HG03571 (cell line): Measurements from ENCODE around the gene TAX1BP1.

Experiments
- ATAC-seq: cut with Tn5 transposase; IDR thresholded peaks from one replicate; pipeline ENCODE4 v1.9.1; 2021; ENCODE audit not compliant: unreplicated experiment

Gene TAX1BP1

GRCh38 chr7:27777662-27778061 lies 37.7 kb downstream of the TAX1BP1 start:
- ATAC-seq, result no peak

GRCh38 chr7:27779873-27780272 lies 39.9 kb downstream of the TAX1BP1 start:
- ATAC-seq, result no peak

- ATAC-seq, result no peak
Observed at GRCh38 chr7:27781188-27781587, 41.2 kb downstream of the TAX1BP1 start.

GRCh38 chr7:27782849-27783248 lies 42.9 kb downstream of the TAX1BP1 start:
- no peak for ATAC-seq

GRCh38 chr7:27784399-27785053 lies 44.6 kb downstream of the TAX1BP1 start:
- ATAC-seq, result no peak

GRCh38 chr7:27788437-27788836 lies 48.5 kb downstream of the TAX1BP1 start:
- ATAC-seq, result no peak

- ATAC-seq, result no peak
Observed at GRCh38 chr7:27793780-27794179, 53.8 kb downstream of the TAX1BP1 start.

GRCh38 chr7:27795977-27796376 lies 56.0 kb downstream of the TAX1BP1 start:
- ATAC-seq, result no peak

GRCh38 chr7:27799212-27799611 lies 59.2 kb downstream of the TAX1BP1 start:
- no peak for ATAC-seq

- ATAC-seq, result no peak
Observed at GRCh38 chr7:27802999-27803398, 63.0 kb downstream of the TAX1BP1 start.

GRCh38 chr7:27804139-27804538 lies 64.2 kb downstream of the TAX1BP1 start:
- ATAC-seq, result no peak

- no peak for ATAC-seq
Observed at GRCh38 chr7:27808626-27809025, 68.7 kb downstream of the TAX1BP1 start.

GRCh38 chr7:27810186-27810585 lies 70.2 kb downstream of the TAX1BP1 start:
- ATAC-seq, result no peak

- ATAC-seq, result no peak
Observed at GRCh38 chr7:27812706-27813105, 72.7 kb downstream of the TAX1BP1 start.

- no peak for ATAC-seq
Observed at GRCh38 chr7:27822245-27822644, 82.3 kb downstream of the TAX1BP1 start.

GRCh38 chr7:27825891-27826290 lies 85.9 kb downstream of the TAX1BP1 start:
- ATAC-seq, result no peak

GRCh38 chr7:27826357-27826756 lies 86.4 kb downstream of the TAX1BP1 start:
- ATAC-seq, result no peak

- ATAC-seq, result no peak
Observed at GRCh38 chr7:27834179-27834921, 94.4 kb downstream of the TAX1BP1 start.

- no peak for ATAC-seq
Observed at GRCh38 chr7:27835376-27835775, 95.4 kb downstream of the TAX1BP1 start.

- no peak for ATAC-seq
Observed at GRCh38 chr7:27836536-27836935, 96.6 kb downstream of the TAX1BP1 start.

- no peak for ATAC-seq
Observed at GRCh38 chr7:27839099-27839498, 99.1 kb downstream of the TAX1BP1 start.

- ATAC-seq, result no peak
Observed at GRCh38 chr7:27840313-27840712, 100.4 kb downstream of the TAX1BP1 start.
